Prostate gland (tissue), 2 donors: ENCODE results near the gene TBL1X. TPM values are rescaled to one million over a fixed set of nuclear protein-coding genes. Genes with fewer than 3 reads are reported as not detected.
"Not testable (repeated sequence)": the region's sequence is repeated elsewhere in the genome, so short reads cannot be mapped to it uniquely, and the experiment has no call there.

Experiments used
- DNase-seq: peaks from one replicate; pipeline ENCODE4 v3.0.0-alpha.2; 2019; ENCODE audit warnings: low spot score
- H3K27ac ChIP-seq, 2 donors: fragments of 200-600 bp; sonication (generic); 2 replicates each; pipeline ENCODE4 v1.5.1; 2017 to 2019
- H3K27me3 ChIP-seq: fragments of 200-600 bp; sonication (generic); replicated peaks from 2 replicates; pipeline ENCODE4 v1.5.1; 2019; ENCODE audit not compliant: insufficient read depth
- H3K36me3 ChIP-seq, 2 donors: fragments of 200-600 bp; sonication (generic); 1 replicate in 1 of 2; 2 replicates in 1 of 2; pipeline versions ENCODE4 v1.5.1 to v1.8.1; 2017 to 2019
- H3K4me1 ChIP-seq: fragments of 200-600 bp; sonication (generic); replicated peaks from 2 replicates; pipeline ENCODE4 v1.5.1; 2019
- H3K4me3 ChIP-seq, 2 donors: fragments of 200-600 bp; sonication (generic); 2 replicates each; pipeline ENCODE4 v1.5.1; 2017 to 2019
- H3K9me3 ChIP-seq: fragments of 200-600 bp; sonication (generic); 2 replicates; pipeline ENCODE4 v1.5.1; 2017
- POLR2A ChIP-seq: fragments of 450-650 bp; IDR thresholded peaks from one replicate; pipeline ENCODE4 v1.6.1; 2016; ENCODE audit warnings: antibody characterized with exemption, mild to moderate bottlenecking
- POLR2AphosphoS5 ChIP-seq: sonication (generic); formaldehyde crosslinking; IDR thresholded peaks from one replicate; pipeline ENCODE4 v1.6.1; 2017; ENCODE audit warnings: antibody characterized with exemption
- WGBS: methylation state at CpG from one replicate; pipeline ENCODE4 v1.1.5; 2018; 5-methylcytosine and 5-hydroxymethylcytosine counted together
- intact Hi-C: fragments of 100-400 bp; cut with DNase I; formaldehyde crosslinking; loops from one replicate; pipeline ENCODE4 v1.14.2; 2022
- total RNA-seq, 2 donors: library from RNA; depleted of rRNA; stranded (reverse); fragments of >200 nt; gene quantifications; one replicate each; pipeline ENCODE4 v1.1.0, GENCODE V29; 2016
- TF ChIP-seq, protein P1 (sequence below), 4 experiments: fragments of 200-600 bp in 2 of 4; fragments of 450-650 bp in 2 of 4; sonication (generic) in 2 of 4; IDR thresholded peaks; 1 replicate in 3 of 4; 2 replicates in 1 of 4; pipeline ENCODE4 v1.5.1; 2016 to 2019; ENCODE audit warnings: antibody characterized with exemption in 4 of 4, mild to moderate bottlenecking in 2 of 4, moderate library complexity in 2 of 4

Gene TBL1X
- total RNA-seq, 2 donors from 2014 or later, result 23.2 to 76.9 TPM

GRCh38 chrX:9535101-9535500, 70.2 kb downstream of the TBL1X start:
- H3K9me3 ChIP-seq, result no peaks in the 10 kb centered on the region
- H3K4me3 ChIP-seq, result no peak overlapping the region
- no peak for DNase-seq
- H3K4me1 ChIP-seq, result no peaks in the 10 kb centered on the region
- TF ChIP-seq POLR2A (no peak), POLR2AphosphoS5 (no peak)
- TF ChIP-seq, protein P1, sequence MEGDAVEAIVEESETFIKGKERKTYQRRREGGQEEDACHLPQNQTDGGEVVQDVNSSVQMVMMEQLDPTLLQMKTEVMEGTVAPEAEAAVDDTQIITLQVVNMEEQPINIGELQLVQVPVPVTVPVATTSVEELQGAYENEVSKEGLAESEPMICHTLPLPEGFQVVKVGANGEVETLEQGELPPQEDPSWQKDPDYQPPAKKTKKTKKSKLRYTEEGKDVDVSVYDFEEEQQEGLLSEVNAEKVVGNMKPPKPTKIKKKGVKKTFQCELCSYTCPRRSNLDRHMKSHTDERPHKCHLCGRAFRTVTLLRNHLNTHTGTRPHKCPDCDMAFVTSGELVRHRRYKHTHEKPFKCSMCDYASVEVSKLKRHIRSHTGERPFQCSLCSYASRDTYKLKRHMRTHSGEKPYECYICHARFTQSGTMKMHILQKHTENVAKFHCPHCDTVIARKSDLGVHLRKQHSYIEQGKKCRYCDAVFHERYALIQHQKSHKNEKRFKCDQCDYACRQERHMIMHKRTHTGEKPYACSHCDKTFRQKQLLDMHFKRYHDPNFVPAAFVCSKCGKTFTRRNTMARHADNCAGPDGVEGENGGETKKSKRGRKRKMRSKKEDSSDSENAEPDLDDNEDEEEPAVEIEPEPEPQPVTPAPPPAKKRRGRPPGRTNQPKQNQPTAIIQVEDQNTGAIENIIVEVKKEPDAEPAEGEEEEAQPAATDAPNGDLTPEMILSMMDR (IDR thresholded peaks at IDR 0.05), result no peak
- no peak overlapping the region for H3K27ac ChIP-seq
- no peaks in the 10 kb centered on the region for H3K36me3 ChIP-seq
- 37% methylated on average over 4 of the region's 4 CpGs for WGBS
- intact Hi-C loops, result loop anchor here (10.0 kb wide), 1 partner anchor 190 kb away; no protein-coding TSS in a partner anchor
- H3K27me3 ChIP-seq, result no peaks in the 10 kb centered on the region

DNA sequence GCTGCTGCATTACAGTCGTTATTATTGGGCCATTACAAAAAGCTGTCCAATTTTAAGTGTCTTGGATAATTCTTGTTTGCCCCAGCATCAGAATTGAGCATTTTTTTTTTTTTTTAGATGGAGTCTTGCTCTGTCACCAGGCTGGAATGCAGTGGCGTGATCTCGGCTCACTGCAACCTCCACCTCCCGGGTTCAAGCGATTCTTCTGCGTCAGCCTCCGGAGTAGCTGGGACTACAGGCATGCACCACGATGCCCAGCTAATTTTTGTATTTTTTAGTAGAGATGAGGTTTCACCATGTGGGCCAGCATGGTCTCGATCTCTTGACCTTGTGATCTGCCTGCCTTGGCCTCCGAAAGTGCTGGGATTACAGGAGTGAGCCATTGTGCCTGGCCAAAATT, 71.3 kb downstream of the TBL1X start:
- 79% methylated on average over 10 of the region's 10 CpGs for WGBS
- H3K9me3 ChIP-seq, DNase-seq, H3K27ac ChIP-seq, H3K36me3 ChIP-seq, H3K4me1 ChIP-seq, H3K27me3 ChIP-seq, H3K4me3 ChIP-seq: not testable (repeated sequence)
- intact Hi-C loops, result loop anchor here (10.0 kb wide), 1 partner anchor 191 kb away; no protein-coding TSS in a partner anchor

DNA sequence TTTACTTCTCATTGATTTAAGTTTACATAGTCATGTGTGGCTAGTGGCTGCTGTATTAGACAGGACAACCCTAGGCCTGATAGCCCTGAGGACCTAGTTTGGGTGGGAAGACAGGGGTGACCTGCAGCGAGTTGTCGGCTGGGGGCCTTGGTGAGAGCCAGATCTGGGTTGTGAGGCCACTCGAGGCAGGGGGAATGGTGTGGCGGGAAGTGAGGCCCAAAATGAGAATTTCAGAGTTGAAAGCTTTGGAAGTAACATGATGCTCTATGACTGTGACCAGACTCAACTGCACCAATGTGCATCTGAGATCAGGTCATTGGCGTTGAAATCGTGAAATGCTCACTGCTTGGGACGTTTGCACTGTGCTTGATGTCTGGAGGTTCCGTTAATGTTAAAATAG, 72.9 kb downstream of the TBL1X start:
- WGBS, result 86% methylated on average over 8 of the region's 8 CpGs
- TF ChIP-seq, protein P1 (IDR thresholded peaks at IDR 0.05), result no peak
- no peak for TF ChIP-seq POLR2A
- TF ChIP-seq POLR2AphosphoS5, result no peak

DNA sequence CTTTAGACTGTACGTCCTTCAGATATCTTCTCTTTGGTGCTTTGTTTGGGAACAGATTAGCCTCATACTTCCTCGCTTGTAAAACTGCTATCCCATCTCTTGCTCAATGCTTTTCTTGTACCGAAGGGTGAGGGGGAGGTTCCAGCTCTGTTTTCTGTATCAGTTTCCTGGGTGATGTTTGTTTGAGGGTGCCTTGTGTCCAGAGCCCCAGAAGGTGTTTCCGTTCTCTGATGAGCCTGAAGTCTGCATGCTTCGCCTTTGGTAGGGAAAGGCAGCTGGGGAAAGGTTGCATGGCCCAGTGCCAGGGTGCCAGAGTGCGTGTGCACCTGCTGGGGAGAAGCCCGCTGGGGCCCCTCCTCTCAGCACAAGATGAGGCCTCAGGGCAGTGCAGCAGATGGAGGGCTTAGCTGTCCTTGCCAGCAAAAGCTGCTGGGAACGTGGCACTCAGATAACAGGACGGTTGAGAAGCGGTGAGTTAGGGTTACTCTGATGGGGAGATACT, 73.7 kb downstream of the TBL1X start:
- DNase-seq, result peak; percentile 9

More for the DNA sequence above, 72.9 kb downstream of the TBL1X start:
- DNase-seq, result no peak
- intact Hi-C loops, result loop anchor here (10.0 kb wide), 1 partner anchor 193 kb away; no protein-coding TSS in a partner anchor
- no peak overlapping the region for H3K27ac ChIP-seq
- no peaks in the 10 kb centered on the region for H3K27me3 ChIP-seq
- no peaks in the 10 kb centered on the region for H3K9me3 ChIP-seq
- no peaks in the 10 kb centered on the region for H3K4me1 ChIP-seq
- H3K36me3 ChIP-seq, result no peaks in the 10 kb centered on the region
- no peak overlapping the region for H3K4me3 ChIP-seq

GRCh38 chrX:9539605-9540387, 74.9 kb downstream of the TBL1X start:
- intact Hi-C loops, result loop anchor here (10.0 kb wide), 1 partner anchor 195 kb away; no protein-coding TSS in a partner anchor
- Histone ChIP-seq H3K27me3 (no peaks in the 10 kb centered on the region), H3K36me3 (no peaks in the 10 kb centered on the region), H3K9me3 (no peaks in the 10 kb centered on the region), H3K4me3 (no peak overlapping the region), H3K27ac (no peak overlapping the region), H3K4me1 (no peaks in the 10 kb centered on the region)
- TF ChIP-seq POLR2A, result no peak
- no peak for TF ChIP-seq POLR2AphosphoS5
- TF ChIP-seq, protein P1 (IDR thresholded peaks at IDR 0.05), result no peak
- DNase-seq, result peak; percentile 8
- 41% methylated on average over 5 of the region's 5 CpGs for WGBS

More for the DNA sequence above, 73.7 kb downstream of the TBL1X start:
- no peaks in the 10 kb centered on the region for H3K36me3 ChIP-seq
- H3K4me1 ChIP-seq, result no peaks in the 10 kb centered on the region
- no peak overlapping the region for H3K27ac ChIP-seq
- no peaks in the 10 kb centered on the region for H3K9me3 ChIP-seq
- intact Hi-C loops, result loop anchor here (10.0 kb wide), 1 partner anchor 194 kb away; no protein-coding TSS in a partner anchor
- no peak overlapping the region for H3K4me3 ChIP-seq
- H3K27me3 ChIP-seq, result no peaks in the 10 kb centered on the region
- TF ChIP-seq, protein P1 (IDR thresholded peaks at IDR 0.05), result no peak
- TF ChIP-seq POLR2A, result no peak
- peak; percentile 59 for TF ChIP-seq POLR2AphosphoS5
- 4% methylated on average over 6 of the region's 10 CpGs for WGBS
